ENCODE data around the gene FILIP1L.
A peak's percentile ranks its signal among the peaks of the same experiment; 100 is the strongest.

Gene FILIP1L

GRCh38 chr3:100120012-100120411 lies 5.7 kb upstream of the FILIP1L start:
- Histone ChIP-seq H3K4me3 (no peak overlapping the region), H3K27ac (no peak overlapping the region), H3K36me3 (no peaks in the 10 kb centered on the region), H3K27me3 (no peaks in the 10 kb centered on the region), H3K4me1 (peaks cover 0 to 49% (median 18%) of the 10 kb centered on the region in 4 donors), H3K9me3 (no peaks in the 10 kb centered on the region)
- DNase-seq, result no peak
- intact Hi-C loops (cut with DNase I; ENCODE audit: low total_unique reads), result no loop called here
- TF ChIP-seq CTCF (IDR thresholded peaks at IDR 0.05), result no peak

- Histone ChIP-seq H3K4me1 (peaks cover 0 to 33% (median 0%) of the 10 kb centered on the region in 4 donors), H3K27ac (no peak overlapping the region), H3K9me3 (no peaks in the 10 kb centered on the region), H3K36me3 (no peaks in the 10 kb centered on the region), H3K27me3 (no peaks in the 10 kb centered on the region), H3K4me3 (no peak overlapping the region)
- intact Hi-C loops (cut with DNase I; ENCODE audit: low total_unique reads), result no loop called here
- TF ChIP-seq CTCF (IDR thresholded peaks at IDR 0.05), result no peak
- DNase-seq, result no peak
These were observed 2.8 kb upstream of the FILIP1L start for GRCh38 chr3:100117093-100117492.

GRCh38 chr3:100113723-100114412 lies 433 bp downstream of the FILIP1L start:
- H3K27me3 ChIP-seq, result no peaks in the 10 kb centered on the region
- intact Hi-C loops (cut with DNase I; ENCODE audit: low total_unique reads), result no loop called here
- no peak for DNase-seq
- no peak overlapping the region for H3K27ac ChIP-seq
- no peaks in the 10 kb centered on the region for H3K36me3 ChIP-seq
- H3K9me3 ChIP-seq, result no peaks in the 10 kb centered on the region
- H3K4me1 ChIP-seq, result peaks cover 0 to 49% (median 12%) of the 10 kb centered on the region in 4 donors
- TF ChIP-seq CTCF (IDR thresholded peaks at IDR 0.05), result no peak
- H3K4me3 ChIP-seq, result no peak overlapping the region

GRCh38 chr3:100111728-100112127 lies 2.6 kb downstream of the FILIP1L start:
- no peak for TF ChIP-seq CTCF (IDR thresholded peaks at IDR 0.05)
- H3K4me3 ChIP-seq, result no peak overlapping the region
- intact Hi-C loops (cut with DNase I; ENCODE audit: low total_unique reads), result no loop called here
- no peaks in the 10 kb centered on the region for H3K36me3 ChIP-seq
- H3K27ac ChIP-seq, result no peak overlapping the region
- H3K27me3 ChIP-seq, result no peaks in the 10 kb centered on the region
- no peak for DNase-seq
- peaks cover 0 to 70% (median 24%) of the 10 kb centered on the region in 4 donors for H3K4me1 ChIP-seq
- H3K9me3 ChIP-seq, result no peaks in the 10 kb centered on the region

GRCh38 chr3:100110162-100110561 lies 4.1 kb downstream of the FILIP1L start:
- intact Hi-C loops (cut with DNase I; ENCODE audit: low total_unique reads), result no loop called here
- no peak overlapping the region for H3K4me3 ChIP-seq
- no peak for TF ChIP-seq CTCF (IDR thresholded peaks at IDR 0.05)

More at GRCh38 chr3:100110162-100110561, 4.1 kb downstream of the FILIP1L start:
- Histone ChIP-seq H3K27ac (peak overlapping the region; percentile 51 to 52), H3K4me1 (peaks cover 0 to 77% (median 39%) of the 10 kb centered on the region in 4 donors), H3K36me3 (no peaks in the 10 kb centered on the region), H3K9me3 (no peaks in the 10 kb centered on the region), H3K27me3 (no peaks in the 10 kb centered on the region)
- no peak for DNase-seq
